LNCaP clone FGC (cell line): ENCODE measurements around the gene NES.

Experiments used
- DNase-seq: peaks from one replicate; pipeline ENCODE4 v3.0.0-alpha.2; 2011; ENCODE audit warnings: low read depth
- H3K4me3 ChIP-seq: 2 replicates; pipeline ENCODE4 v1.5.1; 2011; ENCODE audit warnings: mild to moderate bottlenecking, low read depth, low read length, control low read depth
- TF ChIP-seq, protein P1 (sequence below): IDR thresholded peaks from 2 replicates; pipeline ENCODE4 v1.5.1; 2012; ENCODE audit warnings: mild to moderate bottlenecking; ENCODE audit not compliant: control insufficient read depth, insufficient read depth; ENCODE audit errors: extremely low read depth

NES gene

GRCh38 chr1:156652131-156652991 is 24.8 kb downstream of the NES start:
- DNase-seq = no peak

GRCh38 chr1:156648951-156649350 is 28.3 kb downstream of the NES start:
- DNase-seq = no peak
- TF ChIP-seq, protein P1, sequence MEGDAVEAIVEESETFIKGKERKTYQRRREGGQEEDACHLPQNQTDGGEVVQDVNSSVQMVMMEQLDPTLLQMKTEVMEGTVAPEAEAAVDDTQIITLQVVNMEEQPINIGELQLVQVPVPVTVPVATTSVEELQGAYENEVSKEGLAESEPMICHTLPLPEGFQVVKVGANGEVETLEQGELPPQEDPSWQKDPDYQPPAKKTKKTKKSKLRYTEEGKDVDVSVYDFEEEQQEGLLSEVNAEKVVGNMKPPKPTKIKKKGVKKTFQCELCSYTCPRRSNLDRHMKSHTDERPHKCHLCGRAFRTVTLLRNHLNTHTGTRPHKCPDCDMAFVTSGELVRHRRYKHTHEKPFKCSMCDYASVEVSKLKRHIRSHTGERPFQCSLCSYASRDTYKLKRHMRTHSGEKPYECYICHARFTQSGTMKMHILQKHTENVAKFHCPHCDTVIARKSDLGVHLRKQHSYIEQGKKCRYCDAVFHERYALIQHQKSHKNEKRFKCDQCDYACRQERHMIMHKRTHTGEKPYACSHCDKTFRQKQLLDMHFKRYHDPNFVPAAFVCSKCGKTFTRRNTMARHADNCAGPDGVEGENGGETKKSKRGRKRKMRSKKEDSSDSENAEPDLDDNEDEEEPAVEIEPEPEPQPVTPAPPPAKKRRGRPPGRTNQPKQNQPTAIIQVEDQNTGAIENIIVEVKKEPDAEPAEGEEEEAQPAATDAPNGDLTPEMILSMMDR = no peak
- H3K4me3 ChIP-seq = no peak overlapping the region

More at GRCh38 chr1:156652131-156652991, 24.8 kb downstream of the NES start:
- no peak overlapping the region for H3K4me3 ChIP-seq
- TF ChIP-seq, protein P1 = no peak

- DNase-seq = no peak
- TF ChIP-seq, protein P1 = no peak
- H3K4me3 ChIP-seq = no peak overlapping the region
Measured at GRCh38 chr1:156648496-156648895, 28.7 kb downstream of the NES start.

- H3K4me3 ChIP-seq = no peak overlapping the region
- DNase-seq = no peak
- TF ChIP-seq, protein P1 = no peak
Measured at GRCh38 chr1:156647351-156647750, 29.9 kb downstream of the NES start.

DNA sequence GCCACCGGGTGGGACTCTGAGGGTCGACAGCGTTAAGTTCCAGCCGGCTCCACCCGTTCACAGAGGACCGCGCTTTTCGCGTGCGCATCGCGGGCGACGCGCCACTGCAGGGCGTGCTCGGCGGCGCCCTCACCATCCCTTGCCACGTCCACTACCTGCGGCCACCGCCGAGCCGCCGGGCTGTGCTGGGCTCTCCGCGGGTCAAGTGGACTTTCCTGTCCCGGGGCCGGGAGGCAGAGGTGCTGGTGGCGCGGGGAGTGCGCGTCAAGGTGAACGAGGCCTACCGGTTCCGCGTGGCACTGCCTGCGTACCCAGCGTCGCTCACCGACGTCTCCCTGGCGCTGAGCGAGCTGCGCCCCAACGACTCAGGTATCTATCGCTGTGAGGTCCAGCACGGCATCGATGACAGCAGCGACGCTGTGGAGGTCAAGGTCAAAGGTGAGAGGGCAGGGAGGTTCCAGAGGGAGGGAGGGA is 30.4 kb downstream of the NES start:
- no peak overlapping the region for H3K4me3 ChIP-seq
- TF ChIP-seq, protein P1 = no peak
- no peak for DNase-seq

DNA sequence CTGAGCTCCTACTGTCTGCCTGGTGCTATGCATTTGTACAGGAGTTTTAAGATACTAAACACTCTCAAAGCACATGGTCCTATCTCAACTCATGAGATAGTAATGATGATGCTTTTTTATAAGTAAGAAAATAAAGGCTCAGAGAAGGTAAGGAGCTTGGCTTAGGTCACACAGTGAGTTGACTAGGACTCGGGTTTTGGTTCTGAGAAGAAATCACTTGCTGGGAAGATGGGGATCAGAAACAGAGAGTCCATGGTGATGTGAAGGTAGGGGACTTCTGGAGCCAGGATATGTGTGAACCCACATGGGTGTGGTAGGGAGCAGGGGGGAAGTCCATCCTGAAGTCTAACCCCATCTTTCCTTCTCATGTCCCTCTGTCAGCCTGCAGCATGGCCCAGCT is 31.5 kb downstream of the NES start:
- TF ChIP-seq, protein P1 = no peak
- no peak for DNase-seq
- H3K4me3 ChIP-seq = no peak overlapping the region
